ENCODE results near the gene DNAJC10. TPM values are rescaled to one million over a fixed set of nuclear protein-coding genes. Genes with fewer than 3 reads are reported as not detected.
"Not testable (repeated sequence)": the region's sequence is repeated elsewhere in the genome, so short reads cannot be mapped to it uniquely, and the experiment has no call there.

DNAJC10 gene
- polyA plus RNA-seq, 1 donor (not counting 4 experiments of a cell fraction or from before 2014, with no cell fraction given), result 92.6 TPM

- TF ChIP-seq EZH2 (IDR thresholded peaks at IDR 0.05; ENCODE audit: low read length) (no peak), CTCF (optimal IDR thresholded peaks at IDR 0.05 in 1 of 3, IDR thresholded peaks at IDR 0.05 in 1 of 3, conservative IDR thresholded peaks at IDR 0.05 in 1 of 3; ENCODE audit: extremely low read depth in 1 of 3, insufficient read depth in 2 of 3, low read length in 3 of 3) (no peak)
- dilution Hi-C loops (cut with MboI; ENCODE audit: extremely low pct_ligation_motif_present, low sequenced_read_pairs), result no loop called here
- Histone ChIP-seq H3K36me3 (ENCODE audit: control insufficient read depth in 2 of 2, extremely low read depth in 1 of 2, insufficient read depth in 2 of 2, low read length in 2 of 2) (peaks cover 2 to 13% of the 10 kb centered on the region in 2 experiments), H3K27me3 (ENCODE audit: control insufficient read depth, extremely low read depth, insufficient read depth, low read length) (no peaks in the 10 kb centered on the region), H2AFZ (ENCODE audit: control insufficient read depth, low read length) (no peak overlapping the region), H3K9me3 (ENCODE audit: control insufficient read depth, low read depth, low read length) (no peaks in the 10 kb centered on the region), H3K27ac (ENCODE audit: control insufficient read depth, insufficient read depth, low read length) (no peak overlapping the region), H3K9ac (ENCODE audit: control insufficient read depth, extremely low read depth, insufficient read depth, low read length) (no peak overlapping the region), H3K79me2 (ENCODE audit: control insufficient read depth, insufficient read depth, low read length) (no peaks in the 10 kb centered on the region), H3K9me1 (ENCODE audit: control insufficient read depth, extremely low read depth, insufficient read depth, low read length) (no peaks in the 10 kb centered on the region), H3K4me2 (ENCODE audit: control insufficient read depth, extremely low read depth, insufficient read depth, low read depth, low read length) (no peak overlapping the region), H3K4me3 (ENCODE audit: control insufficient read depth in 2 of 3, extremely low read depth in 1 of 3, insufficient read depth in 2 of 3, low read depth in 1 of 3, low read length in 3 of 3) (no peak overlapping the region), H4K20me1 (ENCODE audit: control insufficient read depth, extremely low read depth, insufficient read depth, low read length) (no peaks in the 10 kb centered on the region), H3K4me1 (ENCODE audit: control insufficient read depth, extremely low read depth, insufficient read depth, low read length) (no peaks in the 10 kb centered on the region)
- DNase-seq (ENCODE audit: low read depth, low spot score) (no peak), FAIRE-seq (no peak)
Measured at GRCh38 chr2:182732736-182733135, 16.7 kb downstream of the DNAJC10 start.

- H3K27me3 ChIP-seq (ENCODE audit: control insufficient read depth, extremely low read depth, insufficient read depth, low read length), result no peaks in the 10 kb centered on the region
- H3K4me2 ChIP-seq (ENCODE audit: control insufficient read depth, extremely low read depth, insufficient read depth, low read depth, low read length), result no peak overlapping the region
- no peak for FAIRE-seq
- no peak overlapping the region for H3K4me3 ChIP-seq (ENCODE audit: control insufficient read depth in 2 of 3, extremely low read depth in 1 of 3, insufficient read depth in 2 of 3, low read depth in 1 of 3, low read length in 3 of 3)
- H3K9me3 ChIP-seq (ENCODE audit: control insufficient read depth, low read depth, low read length), result no peaks in the 10 kb centered on the region
- no peak overlapping the region for H3K9ac ChIP-seq (ENCODE audit: control insufficient read depth, extremely low read depth, insufficient read depth, low read length)
- DNase-seq (ENCODE audit: low read depth, low spot score), result no peak
- TF ChIP-seq EZH2 (IDR thresholded peaks at IDR 0.05; ENCODE audit: low read length), result no peak
- TF ChIP-seq CTCF (optimal IDR thresholded peaks at IDR 0.05 in 1 of 3, IDR thresholded peaks at IDR 0.05 in 1 of 3, conservative IDR thresholded peaks at IDR 0.05 in 1 of 3; ENCODE audit: extremely low read depth in 1 of 3, insufficient read depth in 2 of 3, low read length in 3 of 3), result no peak
- dilution Hi-C loops (cut with MboI; ENCODE audit: extremely low pct_ligation_motif_present, low sequenced_read_pairs), result no loop called here
- H3K9me1 ChIP-seq (ENCODE audit: control insufficient read depth, extremely low read depth, insufficient read depth, low read length), result no peaks in the 10 kb centered on the region
- no peaks in the 10 kb centered on the region for H4K20me1 ChIP-seq (ENCODE audit: control insufficient read depth, extremely low read depth, insufficient read depth, low read length)
- no peaks in the 10 kb centered on the region for H3K4me1 ChIP-seq (ENCODE audit: control insufficient read depth, extremely low read depth, insufficient read depth, low read length)
- H3K27ac ChIP-seq (ENCODE audit: control insufficient read depth, insufficient read depth, low read length), result no peak overlapping the region
- no peaks in the 10 kb centered on the region for H3K79me2 ChIP-seq (ENCODE audit: control insufficient read depth, insufficient read depth, low read length)
- no peak overlapping the region for H2AFZ ChIP-seq (ENCODE audit: control insufficient read depth, low read length)
- peaks cover 2 to 13% of the 10 kb centered on the region in 2 experiments for H3K36me3 ChIP-seq (ENCODE audit: control insufficient read depth in 2 of 2, extremely low read depth in 1 of 2, insufficient read depth in 2 of 2, low read length in 2 of 2)
Measured at GRCh38 chr2:182733572-182733971, 17.5 kb downstream of the DNAJC10 start.

GRCh38 chr2:182736856-182737255 lies 20.8 kb downstream of the DNAJC10 start:
- H3K4me3 ChIP-seq (ENCODE audit: control insufficient read depth in 2 of 3, extremely low read depth in 1 of 3, insufficient read depth in 2 of 3, low read depth in 1 of 3, low read length in 3 of 3); H2AFZ ChIP-seq (ENCODE audit: control insufficient read depth, low read length); H3K27me3 ChIP-seq (ENCODE audit: control insufficient read depth, extremely low read depth, insufficient read depth, low read length); H3K9me3 ChIP-seq (ENCODE audit: control insufficient read depth, low read depth, low read length); H3K9me1 ChIP-seq (ENCODE audit: control insufficient read depth, extremely low read depth, insufficient read depth, low read length); H3K36me3 ChIP-seq (ENCODE audit: control insufficient read depth in 2 of 2, extremely low read depth in 1 of 2, insufficient read depth in 2 of 2, low read length in 2 of 2); FAIRE-seq; H3K9ac ChIP-seq (ENCODE audit: control insufficient read depth, extremely low read depth, insufficient read depth, low read length); H3K4me2 ChIP-seq (ENCODE audit: control insufficient read depth, extremely low read depth, insufficient read depth, low read depth, low read length); H4K20me1 ChIP-seq (ENCODE audit: control insufficient read depth, extremely low read depth, insufficient read depth, low read length); H3K79me2 ChIP-seq (ENCODE audit: control insufficient read depth, insufficient read depth, low read length); dilution Hi-C loops (cut with MboI; ENCODE audit: extremely low pct_ligation_motif_present, low sequenced_read_pairs); H3K4me1 ChIP-seq (ENCODE audit: control insufficient read depth, extremely low read depth, insufficient read depth, low read length); H3K27ac ChIP-seq (ENCODE audit: control insufficient read depth, insufficient read depth, low read length); DNase-seq (ENCODE audit: low read depth, low spot score): not testable (repeated sequence)
